CD4-positive, CD25-positive, alpha-beta regulatory T cell (primary cell): ENCODE data around the gene PHACTR3. TPM values are rescaled to one million over a fixed set of nuclear protein-coding genes. Genes with fewer than 3 reads are reported as not detected.

ENCODE experiments used
- ATAC-seq, 2 donors: fragments of 150-1000 bp; cut with Tn5 transposase; one replicate each; pipeline ENCODE4 v1.10.0; 2021; ENCODE audit warnings: low read depth in 2 of 2, moderate number of reproducible peaks in 2 of 2, moderate library complexity in 1 of 2
- DNase-seq, 3 donors: peaks; one replicate each; pipeline versions ENCODE4 v3.0.0 to v3.0.0-alpha.2; 2012 to 2022; ENCODE audit warnings: mixed read lengths in 1 of 3
- H3K27ac ChIP-seq: one replicate; pipeline ENCODE4 v1.7.0; 2013; ENCODE audit warnings: mild to moderate bottlenecking, low read length; ENCODE audit not compliant: insufficient read depth, poor library complexity, severe bottlenecking
- H3K27me3 ChIP-seq: one replicate; pipeline ENCODE4 v1.7.0; 2013; ENCODE audit warnings: low read length; ENCODE audit not compliant: control insufficient read depth, insufficient read depth
- H3K36me3 ChIP-seq: one replicate; pipeline ENCODE4 v1.7.0; 2013; ENCODE audit warnings: mild to moderate bottlenecking, low read length, moderate library complexity; ENCODE audit not compliant: control insufficient read depth, insufficient read depth
- H3K4me1 ChIP-seq: 2 replicates; pipeline ENCODE4 v1.7.0; 2013; ENCODE audit warnings: mild to moderate bottlenecking, low read length; ENCODE audit not compliant: insufficient read depth, control insufficient read depth, poor library complexity, severe bottlenecking
- H3K4me3 ChIP-seq: one replicate; pipeline ENCODE4 v1.7.0; 2013; ENCODE audit warnings: low read depth, mild to moderate bottlenecking, low read length, moderate library complexity
- H3K9me3 ChIP-seq, 2 experiments: 1 replicate in 1 of 2; 2 replicates in 1 of 2; pipeline ENCODE4 v1.7.0; 2013; ENCODE audit warnings: low read length in 2 of 2, mild to moderate bottlenecking in 1 of 2, moderate library complexity in 1 of 2; ENCODE audit not compliant: control insufficient read depth in 2 of 2
- H3K27ac Mint-ChIP-seq, 3 donors: one replicate each; pipeline ENCODE4 v1.8.0; 2020 to 2022; ENCODE audit warnings: mild to moderate bottlenecking in 3 of 3, mixed read lengths in 3 of 3, moderate library complexity in 2 of 3
- H3K27me3 Mint-ChIP-seq: one replicate; pipeline ENCODE4 v1.8.0; 2022; ENCODE audit warnings: mild to moderate bottlenecking, mixed read lengths
- H3K36me3 Mint-ChIP-seq: one replicate; pipeline ENCODE4 v1.8.0; 2020; ENCODE audit warnings: mixed read lengths
- H3K4me1 Mint-ChIP-seq, 4 donors: one replicate each; pipeline ENCODE4 v1.8.0; 2020 to 2022; ENCODE audit warnings: mixed read lengths in 4 of 4, mild to moderate bottlenecking in 1 of 4
- H3K4me3 Mint-ChIP-seq, 4 donors: one replicate each; pipeline ENCODE4 v1.8.0; 2020 to 2022; ENCODE audit warnings: mild to moderate bottlenecking in 4 of 4, mixed read lengths in 4 of 4, moderate library complexity in 3 of 4
- H3K9me3 Mint-ChIP-seq, 7 donors: one replicate each; pipeline ENCODE4 v1.8.0; 2020 to 2022; ENCODE audit warnings: mixed read lengths in 7 of 7, mild to moderate bottlenecking in 3 of 7, moderate library complexity in 2 of 7
- polyA plus RNA-seq, 4 donors: library from polyadenylated mRNA; unstranded; fragments of 300-500 nt; fragmentation: Illumina TruSeq; gene quantifications; one replicate each; pipeline ENCODE4 v1.2.3, GENCODE V29; 2021
- total RNA-seq: library from RNA; stranded (reverse); gene quantifications from one replicate; pipeline ENCODE4 v1.2.3, GENCODE V29; 2022

The PHACTR3 gene
- total and polyA plus RNA-seq, 5 donors from 2014 or later: not detected

DNA sequence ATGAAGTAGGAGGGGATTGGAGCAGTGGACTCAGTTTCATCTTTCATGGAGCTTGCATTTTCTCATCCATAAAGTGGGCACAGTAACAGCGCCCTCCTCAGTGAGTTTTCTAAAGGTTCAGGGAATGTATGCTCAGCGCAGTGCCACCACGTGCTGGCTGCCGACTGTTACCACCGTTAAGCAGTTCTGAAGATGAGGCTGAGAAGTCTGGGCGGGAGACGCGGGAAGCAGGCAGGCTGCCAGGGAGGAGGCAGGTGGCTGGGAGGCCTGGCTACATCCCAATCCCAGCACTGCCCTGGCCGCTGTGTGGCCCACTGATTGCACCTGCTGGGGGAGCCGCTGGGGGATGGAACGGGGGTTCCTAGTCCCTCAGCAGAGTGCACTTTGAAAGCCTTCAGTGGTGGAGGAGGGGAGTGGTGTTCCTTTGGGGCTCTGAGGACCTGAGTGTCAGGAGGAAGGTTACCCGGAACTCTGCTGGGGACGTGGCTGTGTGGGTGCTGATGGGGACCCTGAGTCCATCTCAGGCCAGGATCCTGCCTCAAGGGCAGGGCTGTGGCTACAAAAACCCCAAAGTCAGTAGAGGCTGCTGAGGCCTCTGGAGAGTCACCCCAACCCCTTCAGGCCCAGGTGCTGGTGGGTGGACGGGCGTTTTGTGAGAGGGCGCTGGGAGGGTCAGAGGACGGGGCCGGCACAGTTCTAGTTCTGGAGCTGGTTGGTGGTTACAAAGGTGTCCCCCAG, 28.0 kb upstream of the PHACTR3 start:
- Mint-ChIP-seq H3K9me3 (peaks cover 0 to 2% (median 0%) of the 10 kb centered on the region in 7 donors), H3K36me3 (no peaks in the 10 kb centered on the region), H3K27ac (no peak overlapping the region), H3K4me1 (peaks cover 0 to 7% (median 3%) of the 10 kb centered on the region in 4 donors), H3K4me3 (no peak overlapping the region), H3K27me3 (peaks cover 30% of the 10 kb centered on the region)
- Histone ChIP-seq H3K9me3 (no peaks in the 10 kb centered on the region), H3K4me1 (peaks cover 4% of the 10 kb centered on the region), H3K36me3 (no peaks in the 10 kb centered on the region), H3K27ac (no peak overlapping the region), H3K4me3 (no peak overlapping the region), H3K27me3 (no peaks in the 10 kb centered on the region)
- ATAC-seq: no peak
- DNase-seq: no peak

DNA sequence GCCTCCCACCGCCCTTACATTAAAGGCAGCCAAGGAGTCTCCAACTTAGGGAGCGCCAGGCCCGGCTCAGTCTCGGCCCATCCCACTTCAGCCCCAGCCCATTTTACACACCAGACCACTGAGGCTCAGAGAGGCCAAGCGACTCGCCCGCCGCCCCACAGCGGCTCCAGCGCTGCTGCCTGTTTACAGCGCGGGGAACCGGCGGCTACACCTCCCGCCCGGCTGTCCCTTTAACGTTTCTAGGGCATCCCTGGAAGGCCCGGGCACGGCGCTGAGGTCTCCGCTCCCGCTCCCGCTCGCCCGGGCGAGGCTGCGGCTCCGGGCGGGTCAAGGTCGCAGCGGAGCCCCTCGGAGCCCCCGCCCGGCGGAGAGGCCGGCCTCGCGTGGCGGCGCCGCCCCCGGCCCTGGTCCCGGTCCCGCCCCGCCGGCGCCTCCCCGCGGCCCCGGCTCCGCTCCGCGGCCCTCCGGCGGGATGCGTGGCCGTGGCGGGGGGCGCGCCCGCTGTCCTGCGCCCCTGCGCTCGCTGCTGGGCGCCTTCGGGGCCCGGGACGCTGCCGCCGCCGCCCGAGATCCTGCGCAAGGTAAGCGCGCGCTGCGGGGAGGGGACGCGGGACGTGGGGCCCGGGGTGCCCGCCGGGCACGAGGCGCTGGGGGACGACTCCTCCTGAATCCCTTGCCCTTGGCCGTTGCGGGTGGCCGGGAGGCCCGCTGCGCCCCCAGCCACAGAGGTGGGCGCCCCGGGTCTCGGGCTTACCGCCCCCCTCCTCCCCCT, 27.1 kb upstream of the PHACTR3 start:
- no peaks in the 10 kb centered on the region for H3K36me3 Mint-ChIP-seq
- H3K9me3 ChIP-seq: no peaks in the 10 kb centered on the region
- DNase-seq: no peak
- H3K27ac ChIP-seq: no peak overlapping the region
- no peak overlapping the region for H3K4me3 Mint-ChIP-seq
- no peaks in the 10 kb centered on the region for H3K27me3 ChIP-seq
- H3K4me1 Mint-ChIP-seq: peaks cover 0 to 7% (median under 1%) of the 10 kb centered on the region in 4 donors
- no peak overlapping the region for H3K4me3 ChIP-seq
- no peak overlapping the region for H3K27ac Mint-ChIP-seq
- no peak for ATAC-seq
- H3K36me3 ChIP-seq: no peaks in the 10 kb centered on the region
- peaks cover 0 to 2% (median 0%) of the 10 kb centered on the region in 7 donors for H3K9me3 Mint-ChIP-seq
- no peaks in the 10 kb centered on the region for H3K4me1 ChIP-seq
- peaks cover 30% of the 10 kb centered on the region for H3K27me3 Mint-ChIP-seq

GRCh38 chr20:59577809-59578435, 26.4 kb upstream of the PHACTR3 start:
- H3K27me3 ChIP-seq: no peaks in the 10 kb centered on the region
- Mint-ChIP-seq H3K27me3 (peaks cover 29% of the 10 kb centered on the region), H3K27ac (no peak overlapping the region), H3K9me3 (peaks cover 0 to 2% (median 0%) of the 10 kb centered on the region in 7 donors), H3K4me3 (no peak overlapping the region), H3K36me3 (no peaks in the 10 kb centered on the region), H3K4me1 (peaks cover 0 to 6% (median 0%) of the 10 kb centered on the region in 4 donors)
- DNase-seq (no peak), ATAC-seq (no peak)
- no peak overlapping the region for H3K4me3 ChIP-seq
- H3K36me3 ChIP-seq: no peaks in the 10 kb centered on the region
- H3K4me1 ChIP-seq: no peaks in the 10 kb centered on the region
- no peaks in the 10 kb centered on the region for H3K9me3 ChIP-seq
- H3K27ac ChIP-seq: no peak overlapping the region

DNA sequence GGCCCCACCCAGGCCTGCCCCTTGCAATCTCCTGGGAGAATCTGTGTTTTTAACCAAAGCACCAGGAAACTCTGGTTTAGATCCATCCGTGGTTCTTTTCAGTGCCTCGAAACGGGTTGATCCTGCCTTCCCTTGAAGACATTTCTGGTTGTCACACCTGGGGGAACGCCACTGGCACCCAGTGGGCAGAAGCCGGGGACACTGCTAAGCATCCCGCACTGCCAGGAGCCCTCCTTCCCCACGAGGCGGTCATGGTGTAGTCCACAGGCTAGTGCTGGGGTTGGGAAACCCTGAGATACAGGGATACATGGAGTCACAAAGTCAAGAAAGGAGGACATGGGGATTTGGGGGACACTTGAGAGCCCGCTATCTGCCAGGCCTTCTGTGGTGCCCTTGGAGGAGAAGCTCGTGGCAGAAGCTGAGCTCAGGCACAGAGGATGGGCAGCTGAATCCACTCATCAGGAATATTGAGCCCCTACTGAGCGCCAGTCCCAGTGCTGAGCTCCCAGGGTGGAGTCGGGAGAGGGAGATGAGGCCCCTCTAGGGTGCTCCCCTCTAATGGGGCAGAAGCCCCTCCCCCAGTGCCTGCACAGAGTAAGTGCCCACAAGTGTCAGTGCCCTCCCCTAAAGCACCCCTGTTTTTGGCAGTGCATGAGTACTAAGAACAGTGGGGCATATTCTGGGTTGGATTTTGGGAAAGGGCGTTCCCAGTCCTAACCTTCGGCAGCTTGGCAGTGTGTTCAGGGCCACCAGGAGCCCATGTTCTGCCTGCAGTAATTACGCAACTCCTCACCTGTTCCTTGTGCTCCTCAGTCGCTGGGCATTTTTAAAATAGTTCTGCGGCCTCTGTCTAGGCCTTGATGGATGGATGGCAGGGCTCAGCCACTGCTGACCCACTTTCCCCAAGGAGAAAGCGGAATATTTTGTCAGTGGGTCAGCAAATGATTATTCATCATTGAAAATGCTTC, 25.6 kb upstream of the PHACTR3 start:
- no peaks in the 10 kb centered on the region for H3K9me3 ChIP-seq
- Mint-ChIP-seq H3K27ac (no peak overlapping the region), H3K27me3 (peaks cover 26% of the 10 kb centered on the region), H3K9me3 (no peaks in the 10 kb centered on the region), H3K36me3 (no peaks in the 10 kb centered on the region), H3K4me3 (no peak overlapping the region), H3K4me1 (no peaks in the 10 kb centered on the region)
- H3K4me1 ChIP-seq: no peaks in the 10 kb centered on the region
- no peak overlapping the region for H3K27ac ChIP-seq
- no peaks in the 10 kb centered on the region for H3K27me3 ChIP-seq
- H3K36me3 ChIP-seq: no peaks in the 10 kb centered on the region
- ATAC-seq (no peak), DNase-seq (no peak)
- no peak overlapping the region for H3K4me3 ChIP-seq

DNA sequence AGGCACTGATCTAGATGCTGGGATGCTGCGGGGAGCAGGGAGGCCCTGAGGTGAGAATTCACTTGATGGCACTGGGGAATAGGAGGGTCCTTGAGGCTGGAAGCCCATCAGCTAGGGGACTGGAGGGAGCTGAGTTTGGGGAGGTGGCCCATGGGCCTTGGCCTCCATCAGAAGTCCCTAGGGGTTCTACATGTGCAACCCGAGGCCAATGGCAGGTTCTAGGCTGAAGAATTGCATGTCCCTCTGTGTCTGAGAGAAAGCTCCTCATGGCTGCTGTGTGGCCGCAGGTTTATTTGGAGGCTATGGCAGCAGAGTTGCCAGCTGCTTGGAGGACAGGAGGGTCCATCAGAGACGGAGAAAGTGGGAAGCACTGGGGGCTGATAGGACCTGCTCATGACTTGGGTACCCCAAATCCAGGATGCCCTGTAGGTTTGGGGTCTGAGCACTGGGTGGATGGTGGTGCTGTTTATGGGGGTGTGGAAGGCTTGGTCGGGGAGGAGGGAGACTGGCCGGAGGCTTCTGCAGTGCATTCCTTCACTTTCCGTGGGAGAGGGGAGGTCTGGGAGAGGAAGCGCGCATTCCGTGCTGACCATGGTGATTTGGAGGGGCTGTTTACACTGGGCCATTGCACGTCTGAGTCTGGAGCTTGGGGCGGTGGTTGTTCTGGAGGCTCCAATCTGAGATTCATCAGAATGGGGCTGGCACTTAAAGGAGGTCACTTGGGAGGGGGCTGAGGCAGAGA, 24.8 kb upstream of the PHACTR3 start:
- Histone ChIP-seq H3K4me1 (no peaks in the 10 kb centered on the region), H3K9me3 (no peaks in the 10 kb centered on the region), H3K36me3 (no peaks in the 10 kb centered on the region), H3K4me3 (no peak overlapping the region), H3K27ac (no peak overlapping the region), H3K27me3 (no peaks in the 10 kb centered on the region)
- DNase-seq (no peak), ATAC-seq (no peak)
- H3K9me3 Mint-ChIP-seq: no peaks in the 10 kb centered on the region
- H3K27me3 Mint-ChIP-seq: peaks cover 24% of the 10 kb centered on the region
- no peaks in the 10 kb centered on the region for H3K4me1 Mint-ChIP-seq
- H3K36me3 Mint-ChIP-seq: no peaks in the 10 kb centered on the region
- H3K27ac Mint-ChIP-seq: no peak overlapping the region
- H3K4me3 Mint-ChIP-seq: no peak overlapping the region

DNA sequence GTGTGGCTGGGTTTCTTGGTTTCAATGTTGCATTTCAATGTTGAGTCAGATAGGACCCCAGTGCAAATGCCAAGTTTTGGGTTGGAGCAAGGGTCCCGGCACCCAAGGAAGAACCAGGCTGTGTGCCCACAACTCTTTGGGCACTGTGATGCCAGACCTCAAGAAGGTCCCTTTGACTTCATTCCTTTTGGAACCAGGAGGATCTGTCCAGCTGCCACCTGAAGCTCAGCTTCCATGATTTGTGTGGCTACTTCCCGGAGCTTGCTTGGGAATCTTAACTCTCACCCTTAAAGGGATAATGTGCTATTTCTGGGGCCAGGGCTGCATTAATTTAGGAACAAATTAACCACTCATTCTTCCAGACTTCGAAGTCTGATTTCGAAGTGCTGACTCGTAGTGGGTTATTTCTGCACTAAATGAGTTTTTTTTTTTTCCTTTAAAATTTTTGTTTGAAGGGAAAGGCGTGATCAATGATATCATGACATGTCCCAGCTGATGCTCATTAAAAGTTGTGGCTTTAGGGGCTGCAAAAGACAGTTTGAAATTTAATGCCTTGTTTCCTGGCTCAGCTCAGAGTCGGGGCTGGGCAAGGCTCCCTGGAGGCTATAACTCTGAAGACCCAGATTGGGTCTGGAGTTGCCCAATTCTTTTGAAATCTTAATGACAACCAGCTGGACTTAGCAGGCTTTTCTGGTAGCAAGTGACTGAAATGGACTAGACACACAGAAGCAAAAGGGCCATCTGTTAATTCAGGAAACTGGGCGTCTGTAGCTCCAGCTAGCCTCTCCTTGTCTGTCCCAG, 24.0 kb upstream of the PHACTR3 start:
- no peak overlapping the region for H3K4me3 Mint-ChIP-seq

More for the DNA sequence above, 24.0 kb upstream of the PHACTR3 start:
- peaks cover 20% of the 10 kb centered on the region for H3K27me3 Mint-ChIP-seq
- Histone ChIP-seq H3K4me1 (no peaks in the 10 kb centered on the region), H3K9me3 (no peaks in the 10 kb centered on the region), H3K36me3 (no peaks in the 10 kb centered on the region), H3K27me3 (no peaks in the 10 kb centered on the region), H3K4me3 (no peak overlapping the region), H3K27ac (no peak overlapping the region)
- H3K36me3 Mint-ChIP-seq: no peaks in the 10 kb centered on the region
- no peaks in the 10 kb centered on the region for H3K9me3 Mint-ChIP-seq
- H3K27ac Mint-ChIP-seq: no peak overlapping the region
- DNase-seq (no peak), ATAC-seq (no peak)
- H3K4me1 Mint-ChIP-seq: no peaks in the 10 kb centered on the region
